HepG2 (cell line): ENCODE data around the gene PEAK3. TPM values are rescaled to one million over a fixed set of nuclear protein-coding genes. Genes with fewer than 3 reads are reported as not detected.

ENCODE experiments used
- ATAC-seq: fragments of 200-7000 bp; cut with Tn5 transposase; 3 replicates; pipeline ENCODE4 v1.9.1; 2020; ENCODE audit warnings: mild to moderate bottlenecking, moderate library complexity
- BruUV-seq: library from RNA; stranded (reverse); fragments of 400-500 nt; replicated peaks from 2 replicates; lab custom pipeline; 2021; lab: Mats Ljungman, UMichigan
- CTCF ChIA-PET: fragments of 300-600 bp; formaldehyde crosslinking; extraction: SDS; loops from one replicate; lab custom pipeline; 2021; ENCODE audit warnings: low total read pairs, inconsistent platforms, low intra/inter-chr PET ratio; lab: Yijun Ruan, JAX
- POLR2A ChIA-PET: fragments of 350-600 bp; sonication (Branson Sonifier 250); formaldehyde crosslinking; loops from one replicate; lab custom pipeline; 2020; ENCODE audit warnings: antibody characterized with exemption, inconsistent platforms; lab: Yijun Ruan, JAX
- DNase-seq: peaks from one replicate; pipeline ENCODE4 v3.0.0-alpha.2; 2015; ENCODE audit warnings: low spot score
- FAIRE-seq: peaks from 3 replicates; lab custom pipeline; 2011; peaks lifted over from hg19 to GRCh38; lab: Jason Lieb, UNC
- H2AFZ ChIP-seq: one replicate; pipeline ENCODE4 v1.6.1; 2011; ENCODE audit warnings: low read length, inconsistent platforms
- H3K27ac ChIP-seq: fragments of 300-600 bp; 3 replicates; pipeline ENCODE4 v1.8.0; 2011; ENCODE audit warnings: mixed run types, mild to moderate bottlenecking, mixed read lengths, low read length, inconsistent platforms; ENCODE audit not compliant: insufficient read depth; ENCODE audit errors: extremely low read length
- H3K27me3 ChIP-seq, 2 experiments: fragments of 200-600 bp in 1 of 2; 2 replicates in 1 of 2; 3 replicates in 1 of 2; pipeline versions ENCODE4 v1.6.0 to v1.8.0; 2011; ENCODE audit warnings: low read length in 2 of 2, mild to moderate bottlenecking in 2 of 2, moderate library complexity in 2 of 2, inconsistent platforms in 1 of 2; ENCODE audit not compliant: insufficient read depth in 2 of 2, control insufficient read depth in 1 of 2
- H3K36me3 ChIP-seq, 2 experiments: fragments of 200-600 bp in 1 of 2; replicated peaks in 1 of 2; 2 replicates in 1 of 2; 3 replicates in 1 of 2; pipeline versions ENCODE4 v1.5.1 to v1.8.0; 2011; ENCODE audit warnings: low read length in 2 of 2, inconsistent platforms in 1 of 2; ENCODE audit not compliant: insufficient read depth in 2 of 2, control insufficient read depth in 1 of 2
- H3K4me1 ChIP-seq: 2 replicates; pipeline ENCODE4 v1.5.1; 2012; ENCODE audit warnings: low read length, inconsistent platforms; ENCODE audit not compliant: insufficient read depth
- H3K4me2 ChIP-seq: 2 replicates; pipeline ENCODE4 v1.6.0; 2011; ENCODE audit warnings: low read depth, low read length, inconsistent platforms
- H3K4me3 ChIP-seq, 3 experiments: fragments of 200-600 bp in 1 of 3; sonication (generic), shearing (Covaris generic) in 1 of 3; replicated peaks in 1 of 3; 2 replicates each; pipeline ENCODE4 v1.5.1; 2011 to 2016; ENCODE audit warnings: low read length in 3 of 3, inconsistent platforms in 2 of 3, low read depth in 2 of 3, mild to moderate bottlenecking in 2 of 3, control low read depth in 1 of 3, mixed read lengths in 1 of 3; ENCODE audit not compliant: insufficient read depth in 1 of 3
- H3K79me2 ChIP-seq: one replicate; pipeline ENCODE4 v1.6.1; 2011; ENCODE audit warnings: low read length, inconsistent platforms; ENCODE audit not compliant: insufficient read depth
- H3K9ac ChIP-seq: 2 replicates; pipeline ENCODE4 v1.6.0; 2011; ENCODE audit warnings: mild to moderate bottlenecking, low read depth, low read length, inconsistent platforms; ENCODE audit not compliant: insufficient read depth
- H3K9me3 ChIP-seq: 2 replicates; pipeline ENCODE4 v1.5.1; 2012; ENCODE audit warnings: mild to moderate bottlenecking, low read length
- H4K20me1 ChIP-seq: 2 replicates; pipeline ENCODE4 v1.6.0; 2011; ENCODE audit warnings: inconsistent platforms, mild to moderate bottlenecking, low read length, moderate library complexity; ENCODE audit not compliant: insufficient read depth
- EED ChIP-seq: sonication (generic); formaldehyde crosslinking; IDR thresholded peaks from 2 replicates; pipeline ENCODE4 v1.5.0; 2020; ENCODE audit warnings: mild to moderate bottlenecking, missing genetic modification reagents
- HNF4A ChIP-seq: sonication (generic); formaldehyde crosslinking; IDR thresholded peaks from 2 replicates; pipeline ENCODE4 v1.4.0; 2020; ENCODE audit warnings: missing genetic modification reagents
- KAT2B ChIP-seq: fragments of 150-350 bp; IDR thresholded peaks from 2 replicates; pipeline ENCODE4 v1.6.1; 2014; ENCODE audit warnings: low read depth, low read length, borderline replicate concordance
- MAFG ChIP-seq: sonication (generic); formaldehyde crosslinking; IDR thresholded peaks from 2 replicates; pipeline ENCODE4 v1.5.1; 2020; ENCODE audit warnings: mild to moderate bottlenecking, missing genetic modification reagents
- PITX1 ChIP-seq: sonication (generic); formaldehyde crosslinking; IDR thresholded peaks from 2 replicates; pipeline ENCODE4 v1.5.1; 2020; ENCODE audit warnings: mild to moderate bottlenecking, missing genetic modification reagents
- RNF219 ChIP-seq: sonication (generic); formaldehyde crosslinking; IDR thresholded peaks from 2 replicates; pipeline ENCODE4 v1.5.0; 2020; ENCODE audit warnings: mild to moderate bottlenecking, missing genetic modification reagents
- THAP9 ChIP-seq: sonication (generic); formaldehyde crosslinking; IDR thresholded peaks from 2 replicates; pipeline ENCODE4; 2020; ENCODE audit warnings: missing genetic modification reagents, mild to moderate bottlenecking, borderline replicate concordance
- YEATS4 ChIP-seq: sonication (generic); formaldehyde crosslinking; IDR thresholded peaks from 2 replicates; pipeline ENCODE4 v1.4.0; 2020; ENCODE audit warnings: missing genetic modification reagents, borderline replicate concordance
- ZNF367 ChIP-seq: sonication (generic); formaldehyde crosslinking; IDR thresholded peaks from 2 replicates; pipeline ENCODE4 v1.4.0; 2020; ENCODE audit warnings: missing genetic modification reagents, borderline replicate concordance
- ZNF619 ChIP-seq: sonication (generic); formaldehyde crosslinking; IDR thresholded peaks from 2 replicates; pipeline ENCODE4 v1.4.0; 2020; ENCODE audit warnings: mild to moderate bottlenecking, missing genetic modification reagents
- ZNF766 ChIP-seq: sonication (generic); formaldehyde crosslinking; IDR thresholded peaks from 2 replicates; pipeline ENCODE4 v1.5.0; 2020; ENCODE audit warnings: missing genetic modification reagents, borderline replicate concordance
- ZZZ3 ChIP-seq: sonication (generic); formaldehyde crosslinking; IDR thresholded peaks from 2 replicates; pipeline ENCODE4 v1.4.0; 2020; ENCODE audit warnings: missing genetic modification reagents, mild to moderate bottlenecking, borderline replicate concordance
- WGBS: methylation state at CpG from one replicate; pipeline ENCODE4 v1.1.6; 2017; ENCODE audit warnings: low lambda C conversion rate; 5-methylcytosine and 5-hydroxymethylcytosine counted together
- in situ Hi-C: cut with HindIII; loops from 2 replicates; pipeline ENCODE4 v1.10.0; 2017; ENCODE audit warnings: low pct_unique_long_range_greater_than_20kb; ENCODE audit not compliant: extremely low pct_ligation_motif_present
- intact Hi-C: fragments of 100-400 bp; cut with micrococcal nuclease; formaldehyde crosslinking; loops from one replicate; pipeline ENCODE4 v1.10.0; 2022; ENCODE audit not compliant: unreplicated experiment
- polyA plus RNA-seq, 8 experiments: library from polyadenylated mRNA; depleted of rRNA in 3 of 8; stranded (reverse) in 7 of 8; unstranded in 1 of 8; fragments of >200 nt; fragmentation: Illumina TruSeq in 4 of 8; extraction: Trizol in 4 of 8; gene quantifications; 2 replicates each; pipeline versions ENCODE4 v1.2.1 to v1.2.3, GENCODE V29; 2011 to 2016; ENCODE audit warnings: low read depth in 4 of 8, missing spikeins in 1 of 8, mixed read lengths in 1 of 8; ENCODE audit not compliant: insufficient read depth in 1 of 8
- total RNA-seq, 5 experiments: library from RNA; depleted of rRNA; stranded (reverse); fragments of >200 nt; fragmentation: Illumina TruSeq; extraction: Trizol; gene quantifications; 2 replicates each; pipeline ENCODE4 v1.2.3, GENCODE V29; 2016; ENCODE audit warnings: low read depth in 1 of 5
- TF ChIP-seq, protein P1 (sequence below): sonication (generic); formaldehyde crosslinking; IDR thresholded peaks from 2 replicates; pipeline ENCODE4 v1.5.0; 2020; ENCODE audit warnings: mild to moderate bottlenecking, missing genetic modification reagents, moderate library complexity
- TF ChIP-seq, protein P2 (sequence below): IDR thresholded peaks from 2 replicates; pipeline ENCODE4 v1.6.1; 2016; ENCODE audit warnings: mild to moderate bottlenecking

PEAK3 gene
- total and polyA plus RNA-seq, 2 of the 13 experiments (the other 11 are each of a cell fraction or from before 2014, with no cell fraction given), result not detected

DNA sequence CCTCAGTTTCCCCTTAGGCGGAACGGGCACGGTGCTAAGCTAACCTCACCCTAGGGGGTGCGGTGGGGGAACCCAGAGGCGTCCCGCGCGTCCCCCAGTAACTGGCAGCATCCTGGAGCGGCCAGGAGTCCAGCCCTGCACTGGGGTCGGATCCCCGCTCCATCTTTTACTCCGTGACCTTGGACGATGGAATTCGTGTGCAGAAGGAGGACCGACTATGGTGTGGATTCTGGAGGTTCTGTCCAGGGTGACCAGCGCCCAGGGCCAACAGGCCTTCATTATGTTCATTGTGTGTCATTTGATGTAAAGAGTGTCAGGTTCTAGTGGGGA lies 47.1 kb upstream of the PEAK3 start (continued):
- TF ChIP-seq HNF4A (0 out of 2 replicates have a peak, but pooled peaks have one; percentile 7), ZNF367 (no peak), MAFG (CRISPR knock-in tag) (no peak), PITX1 (CRISPR knock-in tag) (no peak), EED (CRISPR knock-in tag) (0 out of 2 replicates have a peak, but pooled peaks have one; percentile 29), KAT2B (no peak)

DNA sequence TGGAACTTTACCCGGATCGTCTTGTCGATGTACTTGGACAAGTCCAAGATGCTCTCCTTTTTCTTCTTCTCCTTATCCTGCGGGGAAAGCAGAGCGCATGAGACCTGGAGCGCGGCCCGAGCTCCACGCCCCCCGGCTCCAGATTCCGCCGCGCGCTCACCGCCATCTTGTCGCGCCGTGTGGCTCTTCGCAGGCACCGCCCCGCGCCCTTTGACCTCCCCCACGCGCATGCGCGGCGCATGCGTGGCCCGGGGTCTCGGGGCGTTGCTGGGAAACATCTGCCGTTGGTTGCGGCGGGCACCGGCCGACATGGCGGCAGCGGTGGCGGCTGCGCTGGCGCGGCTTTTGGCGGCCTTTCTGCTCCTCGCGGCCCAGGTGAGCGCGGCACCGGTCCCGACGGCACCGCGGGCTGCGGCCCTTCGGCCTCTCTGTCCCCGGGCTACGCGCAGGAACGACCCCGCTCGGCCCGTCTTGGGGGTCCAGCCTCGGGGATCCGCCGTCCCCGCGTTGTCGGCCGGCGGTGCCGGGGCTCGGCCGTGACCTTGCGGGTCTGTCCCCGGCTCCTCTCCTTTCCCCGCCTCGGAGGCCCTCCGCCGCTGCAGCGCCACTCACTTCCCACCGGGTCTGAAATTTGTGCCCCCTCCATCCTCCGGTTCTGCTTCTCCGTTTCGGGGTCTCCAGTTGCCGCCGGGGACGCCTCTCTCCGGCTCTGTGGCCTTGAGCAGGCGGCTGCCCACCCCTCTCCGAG lies 46.6 kb upstream of the PEAK3 start, which contains the start of the genes LSM7 and SPPL2B:
Gene LSM7 (minus strand): TSS at position 186 of the 748 bp plus-strand sequence. CDS start 20 bp downstream, at position 166.
Gene SPPL2B (plus strand): TSS at position 284 of the 748 bp plus-strand sequence. CDS start 26 bp downstream, at position 310.
- POLR2A ChIA-PET, result interaction anchor here (0.6 to 3.4 kb wide), 4 partner anchors 11 to 352 kb away, joined by 3 to 35 read pairs (median 4); no protein-coding TSS in a partner anchor
- no peak for FAIRE-seq
- BruUV-seq, result TSS peak; percentile 75
- Histone ChIP-seq H3K79me2 (peaks cover 38% of the 10 kb centered on the region), H3K36me3 (peaks cover 7 to 27% of the 10 kb centered on the region in 2 experiments; a peak in 3 of 5 replicates), H3K27me3 (no peaks in the 10 kb centered on the region; a peak in 1 of 5 replicates), H2AFZ (no peak within 1 kb of the TSS), H3K9me3 (no peaks in the 10 kb centered on the region), H3K9ac (peak within 1 kb of the TSS; percentile 97), H4K20me1 (0 out of 2 replicates have a peak, but pooled peaks cover 2% of the 10 kb centered on the region), H3K27ac (peak within 1 kb of the TSS; percentile 82), H3K4me2 (peak within 1 kb of the TSS; percentile 95), H3K4me1 (peaks cover 55% of the 10 kb centered on the region), H3K4me3 (peak within 1 kb of the TSS; percentile 87 to 94 (median 89))
- intact Hi-C loops, result no loop called here
- 0% methylated on average over 45 of the region's 89 CpGs for WGBS
- ATAC-seq, result peak; percentile 49
- CTCF ChIA-PET, result no interaction called here
- in situ Hi-C loops, result no loop called here
- DNase-seq, result peak; percentile 72
- TF ChIP-seq ZNF619 (CRISPR knock-in tag), result no peak; the same call in 1 of the 2 replicates
- peak; percentile 57; the same call in 1 of the 2 replicates for TF ChIP-seq ZZZ3 (CRISPR knock-in tag)
- no peak for TF ChIP-seq ZNF766 (CRISPR knock-in tag)
- peak; percentile 75; the same call in 1 of the 2 replicates for TF ChIP-seq THAP9 (CRISPR knock-in tag)
- TF ChIP-seq, protein P1, sequence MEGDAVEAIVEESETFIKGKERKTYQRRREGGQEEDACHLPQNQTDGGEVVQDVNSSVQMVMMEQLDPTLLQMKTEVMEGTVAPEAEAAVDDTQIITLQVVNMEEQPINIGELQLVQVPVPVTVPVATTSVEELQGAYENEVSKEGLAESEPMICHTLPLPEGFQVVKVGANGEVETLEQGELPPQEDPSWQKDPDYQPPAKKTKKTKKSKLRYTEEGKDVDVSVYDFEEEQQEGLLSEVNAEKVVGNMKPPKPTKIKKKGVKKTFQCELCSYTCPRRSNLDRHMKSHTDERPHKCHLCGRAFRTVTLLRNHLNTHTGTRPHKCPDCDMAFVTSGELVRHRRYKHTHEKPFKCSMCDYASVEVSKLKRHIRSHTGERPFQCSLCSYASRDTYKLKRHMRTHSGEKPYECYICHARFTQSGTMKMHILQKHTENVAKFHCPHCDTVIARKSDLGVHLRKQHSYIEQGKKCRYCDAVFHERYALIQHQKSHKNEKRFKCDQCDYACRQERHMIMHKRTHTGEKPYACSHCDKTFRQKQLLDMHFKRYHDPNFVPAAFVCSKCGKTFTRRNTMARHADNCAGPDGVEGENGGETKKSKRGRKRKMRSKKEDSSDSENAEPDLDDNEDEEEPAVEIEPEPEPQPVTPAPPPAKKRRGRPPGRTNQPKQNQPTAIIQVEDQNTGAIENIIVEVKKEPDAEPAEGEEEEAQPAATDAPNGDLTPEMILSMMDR, result no peak
- TF ChIP-seq RNF219 (CRISPR knock-in tag), result no peak
- peak; percentile 84 for TF ChIP-seq YEATS4 (CRISPR knock-in tag)
- TF ChIP-seq, protein P2, sequence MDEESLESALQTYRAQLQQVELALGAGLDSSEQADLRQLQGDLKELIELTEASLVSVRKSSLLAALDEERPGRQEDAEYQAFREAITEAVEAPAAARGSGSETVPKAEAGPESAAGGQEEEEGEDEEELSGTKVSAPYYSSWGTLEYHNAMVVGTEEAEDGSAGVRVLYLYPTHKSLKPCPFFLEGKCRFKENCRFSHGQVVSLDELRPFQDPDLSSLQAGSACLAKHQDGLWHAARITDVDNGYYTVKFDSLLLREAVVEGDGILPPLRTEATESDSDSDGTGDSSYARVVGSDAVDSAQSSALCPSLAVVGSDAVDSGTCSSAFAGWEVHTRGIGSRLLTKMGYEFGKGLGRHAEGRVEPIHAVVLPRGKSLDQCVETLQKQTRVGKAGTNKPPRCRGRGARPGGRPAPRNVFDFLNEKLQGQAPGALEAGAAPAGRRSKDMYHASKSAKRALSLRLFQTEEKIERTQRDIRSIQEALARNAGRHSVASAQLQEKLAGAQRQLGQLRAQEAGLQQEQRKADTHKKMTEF (CRISPR knock-in tag), result peak; percentile 64; the same call in 1 of the 2 replicates
